GM12878 (cell line): ENCODE data around the gene TMUB1. TPM values are rescaled to one million over a fixed set of nuclear protein-coding genes. Genes with fewer than 3 reads are reported as not detected.

ENCODE experiments used
- ATAC-seq: fragments of 200-7000 bp; cut with Tn5 transposase; 3 replicates; pipeline ENCODE4 v1.9.1; 2020; ENCODE audit warnings: mild to moderate bottlenecking, moderate library complexity
- BruUV-seq: library from RNA; stranded (reverse); fragments of 400-500 nt; replicated peaks from 2 replicates; lab custom pipeline; 2021; lab: Mats Ljungman, UMichigan
- CTCF ChIA-PET: fragments of 300-600 bp; sonication (Branson Sonifier 250); formaldehyde crosslinking; extraction: SDS; loops from one replicate; lab custom pipeline; 2021; ENCODE audit warnings: inconsistent platforms; lab: Yijun Ruan, JAX
- POLR2A ChIA-PET: fragments of 350-600 bp; formaldehyde crosslinking; extraction: SDS; loops from one replicate; lab custom pipeline; 2021; ENCODE audit warnings: inconsistent platforms; lab: Charles Lee
- RAD21 ChIA-PET: fragments of 300-600 bp; sonication (Branson Sonifier 250); formaldehyde crosslinking; loops from one replicate; lab custom pipeline; 2023; ENCODE audit warnings: antibody characterized with exemption; ENCODE audit not compliant: unreplicated experiment; lab: Charles Lee
- SMC1A ChIA-PET: fragments of 300-600 bp; sonication (Branson Sonifier 250); formaldehyde crosslinking; loops from one replicate; lab custom pipeline; 2023; ENCODE audit not compliant: unreplicated experiment, uncharacterized antibody; lab: Charles Lee
- DNase-seq: peaks from one replicate; pipeline ENCODE4 v3.0.0-alpha.2; 2011; ENCODE audit warnings: low read depth, low spot score
- FAIRE-seq: peaks from 3 replicates; lab custom pipeline; 2011; peaks lifted over from hg19 to GRCh38; lab: Jason Lieb, UNC
- H2AFZ ChIP-seq: 2 replicates; pipeline ENCODE4 v1.6.0; 2011; ENCODE audit warnings: low read depth, low read length, control low read depth; ENCODE audit not compliant: control insufficient read depth
- H3K27ac ChIP-seq: 2 replicates; pipeline ENCODE4 v1.5.1; 2011; ENCODE audit warnings: control low read depth; ENCODE audit not compliant: control insufficient read depth, insufficient read depth
- H3K27me3 ChIP-seq, 2 experiments: replicated peaks in 1 of 2; 2 replicates each; pipeline versions ENCODE4 v1.6.0 to v1.6.1; 2011; ENCODE audit warnings: low read length in 1 of 2; ENCODE audit not compliant: control insufficient read depth in 2 of 2, insufficient read depth in 2 of 2
- H3K36me3 ChIP-seq, 2 experiments: 2 replicates each; pipeline ENCODE4 v1.5.1; 2011; ENCODE audit warnings: low read length in 1 of 2; ENCODE audit not compliant: control insufficient read depth in 2 of 2, insufficient read depth in 2 of 2
- H3K4me1 ChIP-seq: 2 replicates; pipeline ENCODE4 v1.6.1; 2011; ENCODE audit warnings: mild to moderate bottlenecking, low read length, moderate library complexity, mixed read lengths; ENCODE audit not compliant: control insufficient read depth, insufficient read depth
- H3K4me2 ChIP-seq: 2 replicates; pipeline ENCODE4 v1.6.0; 2011; ENCODE audit warnings: control low read depth; ENCODE audit not compliant: control insufficient read depth, insufficient read depth
- H3K4me3 ChIP-seq: fragments of 200-600 bp; sonication (generic); 2 replicates; pipeline ENCODE4 v1.5.1; 2016
- H3K79me2 ChIP-seq: 2 replicates; pipeline ENCODE4 v1.6.0; 2011; ENCODE audit warnings: low read length; ENCODE audit not compliant: control insufficient read depth, insufficient read depth
- H3K9ac ChIP-seq: 2 replicates; pipeline ENCODE4 v1.8.0; 2011; ENCODE audit warnings: low read length, control low read depth, mixed read lengths; ENCODE audit not compliant: control insufficient read depth, insufficient read depth
- H3K9me3 ChIP-seq: replicated peaks from 3 replicates; pipeline ENCODE4 v1.5.1; 2011; ENCODE audit warnings: mild to moderate bottlenecking, low read length; ENCODE audit not compliant: control insufficient read depth, insufficient read depth
- H4K20me1 ChIP-seq: 2 replicates; pipeline ENCODE4 v1.6.0; 2011; ENCODE audit not compliant: control insufficient read depth, insufficient read depth
- EED ChIP-seq: sonication (generic); IDR thresholded peaks from 2 replicates; pipeline ENCODE4 v1.6.1; 2016; ENCODE audit warnings: antibody characterized with exemption, low read depth
- GABPA ChIP-seq: IDR thresholded peaks from 2 replicates; pipeline ENCODE4 v1.6.1; 2014; ENCODE audit warnings: antibody characterized with exemption, low read depth, mild to moderate bottlenecking, inconsistent platforms
- MLLT1 ChIP-seq: fragments of 450-650 bp; IDR thresholded peaks from 2 replicates; pipeline ENCODE4 v1.6.1; 2016; ENCODE audit warnings: mild to moderate bottlenecking
- MTA3 ChIP-seq: IDR thresholded peaks from 2 replicates; pipeline ENCODE4 v1.6.1; 2012; ENCODE audit warnings: low read length, inconsistent platforms, borderline replicate concordance
- NFYB ChIP-seq: IDR thresholded peaks from 2 replicates; pipeline ENCODE4 v1.6.1; 2011; ENCODE audit warnings: low read depth, mild to moderate bottlenecking, low read length, improper control_type of control experiment, moderate library complexity; ENCODE audit not compliant: insufficient read depth
- STAT1 ChIP-seq: fragments of 450-650 bp; conservative IDR thresholded peaks from 2 replicates; pipeline ENCODE4 v1.6.1; 2014; ENCODE audit warnings: antibody characterized with exemption, mild to moderate bottlenecking
- TCF3 ChIP-seq: IDR thresholded peaks from 2 replicates; pipeline ENCODE4 v1.6.1; 2012; ENCODE audit warnings: low read depth, mild to moderate bottlenecking, low read length, borderline replicate concordance; ENCODE audit not compliant: insufficient read depth
- WGBS: methylation state at CpG from one replicate; pipeline ENCODE4 v1.1.6; 2016; ENCODE audit warnings: low lambda C conversion rate; ENCODE audit not compliant: insufficient replicate concordance, insufficient coverage; ENCODE audit errors: missing lambda C conversion rate; 5-methylcytosine and 5-hydroxymethylcytosine counted together
- in situ Hi-C: fragments of 300-500 bp; cut with MboI; formaldehyde crosslinking; loops from 9 replicates; pipeline ENCODE4 v1.14.3; 2018; ENCODE audit warnings: mixed read lengths
- intact Hi-C: fragments of 100-400 bp; cut with micrococcal nuclease; formaldehyde crosslinking; loops from one replicate; pipeline ENCODE4 v1.14.2; 2022; ENCODE audit not compliant: unreplicated experiment
- polyA plus RNA-seq, 11 experiments: library from polyadenylated mRNA; depleted of rRNA in 4 of 11; unstranded in 6 of 11; stranded (reverse) in 5 of 11; fragments of >200 nt; fragmentation: Nextera tagmentation in 4 of 11; fragmentation: Illumina TruSeq in 1 of 11; extraction: Ambion mirVana in 4 of 11; extraction: Trizol in 1 of 11; gene quantifications; 1 replicate in 1 of 11; 2 replicates in 10 of 11; pipeline versions ENCODE4 v1.2.1 to v1.2.3, GENCODE V29; 2011 to 2016; ENCODE audit warnings: inconsistent platforms in 2 of 11, missing spikeins in 2 of 11, low read depth in 1 of 11
- total RNA-seq, 4 experiments: library from RNA; depleted of rRNA in 3 of 4; stranded (reverse); fragments of >200 nt in 3 of 4; fragmentation: Illumina TruSeq in 1 of 4; extraction: Trizol in 1 of 4; gene quantifications; 2 replicates each; pipeline versions ENCODE4 v1.2.1 to v1.2.3, GENCODE V29; 2013 to 2021

TMUB1 gene
- total and polyA plus RNA-seq, 10 of the 15 experiments (the other 5 are each of a cell fraction or from before 2014, with no cell fraction given): 0.27 to 79.5 (median 41.3) TPM; not detected in 1

- TF ChIP-seq NFYB (no peak), TCF3 (no peak), GABPA (no peak), STAT1 (no peak), MLLT1 (no peak), MTA3 (no peak; the same call in 1 of the 2 replicates), EED (no peak)
- peak overlapping the region; percentile 86 for H3K9ac ChIP-seq
- H3K79me2 ChIP-seq: peaks cover 21% of the 10 kb centered on the region
- FAIRE-seq (no peak), ATAC-seq (0 out of 3 replicates have a peak, but pooled peaks have one; percentile 2), DNase-seq (no peak)
- in situ Hi-C loops (no loop called here), intact Hi-C loops (loop anchor here (1.0 to 2.0 kb wide), 4 partner anchors 21 to 52 kb away; partner anchors contain the start of genes ABCB8 and FASTK)
- H3K4me1 ChIP-seq: peaks cover 24% of the 10 kb centered on the region
- H3K36me3 ChIP-seq: no peaks in the 10 kb centered on the region
- POLR2A ChIA-PET: interaction anchor here (0.5 to 1.4 kb wide), 6 partner anchors 22 to 137 kb away, joined by 3 to 9 read pairs (median 4); partner anchors contain the start of genes AGAP3, FASTK and TMUB1
- SMC1A ChIA-PET: interaction anchor here (1.0 kb wide), 3 partner anchors 24 to 28 kb away, joined by 3 to 5 read pairs (median 3); partner anchors contain the start of gene TMUB1
- no peaks in the 10 kb centered on the region for H3K27me3 ChIP-seq
- no TSS peak for BruUV-seq
- peak overlapping the region; percentile 88 for H3K27ac ChIP-seq
- H3K9me3 ChIP-seq: no peaks in the 10 kb centered on the region
- RAD21 ChIA-PET: no interaction called here
- H3K4me2 ChIP-seq: peak overlapping the region; percentile 98
- H2AFZ ChIP-seq: peak overlapping the region; percentile 92
- H3K4me3 ChIP-seq: peak overlapping the region; percentile 99
- under 1% methylated on average over 18 of the region's 18 CpGs for WGBS
- H4K20me1 ChIP-seq: no peaks in the 10 kb centered on the region
- CTCF ChIA-PET: interaction anchor here (0.6 to 1.6 kb wide), 6 partner anchors 22 to 252 kb away, joined by 3 to 8 read pairs (median 4); partner anchors contain the start of genes FASTK and TMUB1
Measured at GRCh38 chr7:151058781-151059366, 24.4 kb downstream of the TMUB1 start.
